ENCODE data around the gene MARK3.

The MARK3 gene

GRCh38 chr14:103538291-103539055, 153.3 kb downstream of the MARK3 start:
- no peak for DNase-seq (ENCODE audit: low read depth)

GRCh38 chr14:103539056-103539825, 154.0 kb downstream of the MARK3 start:
- DNase-seq (ENCODE audit: low read depth) = no peak

GRCh38 chr14:103540821-103541708, 155.8 kb downstream of the MARK3 start:
- no peak for DNase-seq (ENCODE audit: low read depth)

- DNase-seq (ENCODE audit: low read depth) = no peak
These were observed 156.7 kb downstream of the MARK3 start for GRCh38 chr14:103541709-103542604.

- no peak for DNase-seq (ENCODE audit: low read depth)
These were observed 157.4 kb downstream of the MARK3 start for GRCh38 chr14:103542605-103543088.

- DNase-seq (ENCODE audit: low read depth) = no peak
These were observed 157.9 kb downstream of the MARK3 start for GRCh38 chr14:103543140-103543539.

- DNase-seq (ENCODE audit: low read depth) = no peak
These were observed 158.6 kb downstream of the MARK3 start for GRCh38 chr14:103543721-103544387.

- DNase-seq (ENCODE audit: low read depth) = no peak
These were observed 159.4 kb downstream of the MARK3 start for GRCh38 chr14:103544388-103545218.

- no peak for DNase-seq (ENCODE audit: low read depth)
These were observed 160.2 kb downstream of the MARK3 start for GRCh38 chr14:103545219-103545914.

- no peak for DNase-seq (ENCODE audit: low read depth)
These were observed 160.9 kb downstream of the MARK3 start for GRCh38 chr14:103545915-103546651.

- peak; percentile 72 for DNase-seq (ENCODE audit: low read depth)
These were observed 161.6 kb downstream of the MARK3 start for GRCh38 chr14:103546652-103547454.

- no peak for DNase-seq (ENCODE audit: low read depth)
These were observed 162.3 kb downstream of the MARK3 start for GRCh38 chr14:103547455-103547940.

GRCh38 chr14:103547941-103548462, 162.8 kb downstream of the MARK3 start:
- DNase-seq (ENCODE audit: low read depth) = no peak

GRCh38 chr14:103548463-103549351, 163.5 kb downstream of the MARK3 start:
- DNase-seq (ENCODE audit: low read depth) = no peak

- no peak for DNase-seq (ENCODE audit: low read depth)
These were observed 164.4 kb downstream of the MARK3 start for GRCh38 chr14:103549361-103550311.

Measured in activated gamma-delta T cell treated with anti-CD3 and anti-CD28 coated beads, Interleukin-2, amount 50 U/mL, for 16 hours (primary cell).